Osteoblast (primary cell): Measurements from ENCODE around the gene PPFIA4. TPM values are rescaled to one million over a fixed set of nuclear protein-coding genes. Genes with fewer than 3 reads are reported as not detected.
A peak's percentile ranks its signal among the peaks of the same experiment; 100 is the strongest.

Experiments
- DNase-seq: peaks from one replicate; pipeline ENCODE4 v3.0.0; 2011; ENCODE audit warnings: low spot score, mixed read lengths; ENCODE audit not compliant: insufficient read length; ENCODE audit errors: missing footprints
- H2AFZ ChIP-seq: 2 replicates; pipeline ENCODE4 v1.6.0; 2011; ENCODE audit warnings: mild to moderate bottlenecking, low read length
- H3K27ac ChIP-seq: 2 replicates; pipeline ENCODE4 v1.5.1; 2011; ENCODE audit warnings: mild to moderate bottlenecking, low read depth, low read length, moderate library complexity
- H3K27me3 ChIP-seq: 2 replicates; pipeline ENCODE4 v1.6.0; 2012; ENCODE audit warnings: mild to moderate bottlenecking, control low read depth, inconsistent platforms, low read length, moderate library complexity; ENCODE audit not compliant: insufficient read depth
- H3K36me3 ChIP-seq: 2 replicates; pipeline ENCODE4 v1.5.1; 2011; ENCODE audit warnings: mild to moderate bottlenecking, low read length, control low read depth, moderate library complexity; ENCODE audit not compliant: insufficient read depth
- H3K4me1 ChIP-seq: 2 replicates; pipeline ENCODE4 v1.5.1; 2011; ENCODE audit warnings: mild to moderate bottlenecking, low read length, control low read depth, moderate library complexity; ENCODE audit not compliant: insufficient read depth
- H3K4me2 ChIP-seq: 2 replicates; pipeline ENCODE4 v1.6.0; 2011; ENCODE audit warnings: mild to moderate bottlenecking, low read length; ENCODE audit not compliant: insufficient read depth
- H3K4me3 ChIP-seq: fragments of 200-600 bp; sonication (generic); 3 replicates; pipeline ENCODE4 v1.5.1; 2012; ENCODE audit warnings: mild to moderate bottlenecking, low read length, inconsistent platforms; ENCODE audit not compliant: insufficient read depth
- H3K79me2 ChIP-seq: 2 replicates; pipeline ENCODE4 v1.6.0; 2012; ENCODE audit warnings: mild to moderate bottlenecking, low read length, control low read depth, inconsistent platforms; ENCODE audit not compliant: insufficient read depth
- H3K9me3 ChIP-seq: 2 replicates; pipeline ENCODE4 v1.5.1; 2011; ENCODE audit warnings: low read depth, low read length, control low read depth
- H4K20me1 ChIP-seq: 2 replicates; pipeline ENCODE4 v1.6.0; 2012; ENCODE audit warnings: mild to moderate bottlenecking, low read length, control low read depth; ENCODE audit not compliant: insufficient read depth
- CTCF ChIP-seq: IDR thresholded peaks from 2 replicates; pipeline ENCODE4 v1.5.1; 2011; ENCODE audit warnings: mild to moderate bottlenecking, low read depth, low read length, moderate library complexity; ENCODE audit errors: extremely low read depth
- total RNA-seq: library from RNA; depleted of rRNA; stranded (reverse); fragments of >200 nt; gene quantifications from 2 replicates; pipeline ENCODE4 v1.2.3, GENCODE V29; 2012

The PPFIA4 gene
- total RNA-seq, 1 donor, result 10.9 TPM

GRCh38 chr1:203049077-203049476, 22.8 kb downstream of the PPFIA4 start:
- Histone ChIP-seq H3K4me1 (peaks cover 14% of the 10 kb centered on the region), H3K4me2 (no peak overlapping the region), H3K79me2 (no peaks in the 10 kb centered on the region), H4K20me1 (no peaks in the 10 kb centered on the region), H3K27ac (no peak overlapping the region), H3K27me3 (no peaks in the 10 kb centered on the region), H3K4me3 (no peak overlapping the region), H3K36me3 (no peaks in the 10 kb centered on the region), H2AFZ (no peak overlapping the region), H3K9me3 (no peaks in the 10 kb centered on the region)
- no peak for TF ChIP-seq CTCF
- no peak for DNase-seq

GRCh38 chr1:203049576-203050180, 23.4 kb downstream of the PPFIA4 start:
- H3K27me3 ChIP-seq, result no peaks in the 10 kb centered on the region
- DNase-seq, result peak; percentile 74

GRCh38 chr1:203050826-203051225, 24.5 kb downstream of the PPFIA4 start:
- no peak for TF ChIP-seq CTCF
- H2AFZ ChIP-seq, result no peak overlapping the region
- H3K4me1 ChIP-seq, result peaks cover 14% of the 10 kb centered on the region
- H4K20me1 ChIP-seq, result no peaks in the 10 kb centered on the region
- no peak for DNase-seq
- no peak overlapping the region for H3K4me2 ChIP-seq
- no peaks in the 10 kb centered on the region for H3K27me3 ChIP-seq
- H3K79me2 ChIP-seq, result no peaks in the 10 kb centered on the region
- H3K4me3 ChIP-seq, result no peak overlapping the region
- no peaks in the 10 kb centered on the region for H3K9me3 ChIP-seq
- H3K36me3 ChIP-seq, result no peaks in the 10 kb centered on the region
- H3K27ac ChIP-seq, result no peak overlapping the region

More at GRCh38 chr1:203049576-203050180, 23.4 kb downstream of the PPFIA4 start:
- Histone ChIP-seq H3K79me2 (no peaks in the 10 kb centered on the region), H4K20me1 (no peaks in the 10 kb centered on the region), H3K27ac (no peak overlapping the region), H3K4me2 (no peak overlapping the region), H3K36me3 (no peaks in the 10 kb centered on the region), H3K4me1 (peaks cover 14% of the 10 kb centered on the region), H3K9me3 (no peaks in the 10 kb centered on the region), H2AFZ (no peak overlapping the region), H3K4me3 (no peak overlapping the region)
- no peak for TF ChIP-seq CTCF

GRCh38 chr1:203051841-203052324, 25.6 kb downstream of the PPFIA4 start:
- Histone ChIP-seq H3K79me2 (no peaks in the 10 kb centered on the region), H4K20me1 (no peaks in the 10 kb centered on the region), H3K27me3 (no peaks in the 10 kb centered on the region), H3K4me1 (peaks cover 8% of the 10 kb centered on the region), H3K9me3 (no peaks in the 10 kb centered on the region), H2AFZ (no peak overlapping the region), H3K4me2 (no peak overlapping the region), H3K4me3 (no peak overlapping the region), H3K36me3 (no peaks in the 10 kb centered on the region), H3K27ac (no peak overlapping the region)
- no peak for TF ChIP-seq CTCF
- DNase-seq, result peak; percentile 52
